HEK293T (cell line): ENCODE results near the gene SREBF2.

Source experiments
- ARNT ChIP-seq: fragments of 450-650 bp; IDR thresholded peaks from 2 replicates; pipeline ENCODE4 v1.6.1; 2017; ENCODE audit warnings: mild to moderate bottlenecking
- BHLHE40 ChIP-seq: fragments of 450-650 bp; IDR thresholded peaks from 2 replicates; pipeline ENCODE4 v1.6.1; 2016; ENCODE audit warnings: mild to moderate bottlenecking, moderate library complexity, borderline replicate concordance
- CTBP1 ChIP-seq: fragments of 450-650 bp; IDR thresholded peaks from 2 replicates; pipeline ENCODE4 v1.6.1; 2016; ENCODE audit warnings: borderline replicate concordance
- ELF4 ChIP-seq: fragments of 450-650 bp; IDR thresholded peaks from 2 replicates; pipeline ENCODE4 v1.6.1; 2017; ENCODE audit warnings: antibody characterized with exemption
- FOXA1 ChIP-seq: fragments of 450-650 bp; IDR thresholded peaks from 2 replicates; pipeline ENCODE4 v1.6.1; 2016; ENCODE audit warnings: mild to moderate bottlenecking
- FOXK2 ChIP-seq: fragments of 450-650 bp; IDR thresholded peaks from 2 replicates; pipeline ENCODE4 v1.6.1; 2016; ENCODE audit warnings: mild to moderate bottlenecking
- FOXM1 ChIP-seq: fragments of 450-650 bp; IDR thresholded peaks from 2 replicates; pipeline ENCODE4 v1.6.1; 2017; ENCODE audit warnings: mild to moderate bottlenecking, borderline replicate concordance
- NFRKB ChIP-seq: fragments of 450-650 bp; IDR thresholded peaks from 2 replicates; pipeline ENCODE4 v1.6.1; 2016; ENCODE audit warnings: mild to moderate bottlenecking, moderate library complexity
- SP1 ChIP-seq: fragments of 450-650 bp; IDR thresholded peaks from 2 replicates; pipeline ENCODE4 v1.6.1; 2017

DNA sequence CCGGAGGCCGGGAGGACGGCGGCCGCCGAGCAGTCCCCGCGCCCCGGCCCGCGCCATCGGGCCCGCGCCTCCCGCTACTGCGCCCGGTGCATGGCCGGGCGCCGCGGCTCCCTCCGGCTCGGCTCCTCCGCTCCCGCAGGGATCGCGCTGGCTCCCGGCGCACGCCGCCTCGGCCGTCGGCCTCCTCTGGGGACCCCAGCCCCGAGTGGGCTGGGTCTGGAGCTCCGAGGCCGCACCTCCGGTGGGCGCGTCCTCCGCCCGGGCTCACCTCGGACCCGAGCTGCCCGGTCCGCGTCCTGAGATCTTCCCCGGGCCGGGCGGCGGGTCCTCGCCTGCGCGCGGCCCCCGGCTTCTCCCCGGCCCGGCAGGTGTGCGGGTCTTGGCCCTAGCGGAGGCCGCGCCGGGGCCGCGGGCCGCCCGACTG lies 81.7 kb downstream of the SREBF2 start:
- TF ChIP-seq SP1 (no peak), BHLHE40 (no peak), ARNT (no peak), NFRKB (no peak), FOXA1 (no peak), FOXM1 (no peak), ELF4 (no peak), CTBP1 (no peak), FOXK2 (no peak)
